Measurements from ENCODE around the gene SMIM10L1.

GRCh38 chr12:11170810-11171144 is 217 bp upstream of the SMIM10L1 start:
- TF ChIP-seq, protein P1, sequence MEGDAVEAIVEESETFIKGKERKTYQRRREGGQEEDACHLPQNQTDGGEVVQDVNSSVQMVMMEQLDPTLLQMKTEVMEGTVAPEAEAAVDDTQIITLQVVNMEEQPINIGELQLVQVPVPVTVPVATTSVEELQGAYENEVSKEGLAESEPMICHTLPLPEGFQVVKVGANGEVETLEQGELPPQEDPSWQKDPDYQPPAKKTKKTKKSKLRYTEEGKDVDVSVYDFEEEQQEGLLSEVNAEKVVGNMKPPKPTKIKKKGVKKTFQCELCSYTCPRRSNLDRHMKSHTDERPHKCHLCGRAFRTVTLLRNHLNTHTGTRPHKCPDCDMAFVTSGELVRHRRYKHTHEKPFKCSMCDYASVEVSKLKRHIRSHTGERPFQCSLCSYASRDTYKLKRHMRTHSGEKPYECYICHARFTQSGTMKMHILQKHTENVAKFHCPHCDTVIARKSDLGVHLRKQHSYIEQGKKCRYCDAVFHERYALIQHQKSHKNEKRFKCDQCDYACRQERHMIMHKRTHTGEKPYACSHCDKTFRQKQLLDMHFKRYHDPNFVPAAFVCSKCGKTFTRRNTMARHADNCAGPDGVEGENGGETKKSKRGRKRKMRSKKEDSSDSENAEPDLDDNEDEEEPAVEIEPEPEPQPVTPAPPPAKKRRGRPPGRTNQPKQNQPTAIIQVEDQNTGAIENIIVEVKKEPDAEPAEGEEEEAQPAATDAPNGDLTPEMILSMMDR (IDR thresholded peaks at IDR 0.05): no peak
- TF ChIP-seq POLR2A (IDR thresholded peaks at IDR 0.05): no peak
